MM.1S (cell line): ENCODE data around the gene LMCD1.

Source experiments
- DNase-seq: peaks from one replicate; pipeline ENCODE4 v3.0.0-alpha.2; 2015
- H2AFZ ChIP-seq: fragments of 300-600 bp; sonication (generic); 2 replicates; pipeline ENCODE4 v1.6.0; 2016; ENCODE audit warnings: antibody characterized with exemption, low read length
- H3F3A ChIP-seq: fragments of 300-600 bp; sonication (generic); 2 replicates; pipeline ENCODE4 v1.6.1; 2016; ENCODE audit warnings: mild to moderate bottlenecking, antibody characterized with exemption, low read length, moderate library complexity, mixed read lengths; ENCODE audit not compliant: insufficient read depth
- H3K27ac ChIP-seq: fragments of 300-600 bp; sonication (generic); 2 replicates; pipeline ENCODE4 v1.5.1; 2016; ENCODE audit warnings: mild to moderate bottlenecking, low read length
- H3K27me3 ChIP-seq: fragments of 300-600 bp; sonication (generic); replicated peaks from 2 replicates; pipeline ENCODE4 v1.6.0; 2016; ENCODE audit warnings: low read length; ENCODE audit not compliant: insufficient read depth
- H3K36me3 ChIP-seq: fragments of 300-600 bp; sonication (generic); replicated peaks from 2 replicates; pipeline ENCODE4 v1.6.1; 2016; ENCODE audit warnings: mild to moderate bottlenecking, low read length, mixed read lengths; ENCODE audit not compliant: insufficient read depth
- H3K4me1 ChIP-seq: fragments of 300-600 bp; sonication (generic); 2 replicates; pipeline ENCODE4 v1.6.1; 2016; ENCODE audit warnings: low read length, mixed read lengths
- H3K4me2 ChIP-seq: fragments of 300-600 bp; sonication (generic); 2 replicates; pipeline ENCODE4 v1.6.0; 2016; ENCODE audit warnings: low read depth, low read length
- H3K4me3 ChIP-seq: fragments of 300-600 bp; sonication (generic); 2 replicates; pipeline ENCODE4 v1.5.1; 2016; ENCODE audit warnings: low read length, mixed read lengths
- H3K79me2 ChIP-seq: fragments of 300-600 bp; sonication (generic); 2 replicates; pipeline ENCODE4 v1.6.1; 2016; ENCODE audit warnings: mixed run types, low read length, mixed read lengths
- H3K9ac ChIP-seq: fragments of 300-600 bp; sonication (generic); 2 replicates; pipeline ENCODE4 v1.6.1; 2016; ENCODE audit warnings: low read length, mixed read lengths
- H3K9me2 ChIP-seq: fragments of 300-600 bp; sonication (generic); replicated peaks from 2 replicates; pipeline ENCODE4 v1.6.1; 2016; ENCODE audit warnings: mild to moderate bottlenecking, low read length, mixed read lengths; ENCODE audit not compliant: insufficient read depth
- H3K9me3 ChIP-seq: fragments of 300-600 bp; sonication (generic); replicated peaks from 2 replicates; pipeline ENCODE4 v1.6.1; 2016; ENCODE audit warnings: mild to moderate bottlenecking, low read length, mixed read lengths; ENCODE audit not compliant: insufficient read depth
- H4K20me1 ChIP-seq: fragments of 300-600 bp; sonication (generic); 2 replicates; pipeline ENCODE4 v1.6.1; 2016; ENCODE audit warnings: mild to moderate bottlenecking, low read length, moderate library complexity, mixed read lengths; ENCODE audit not compliant: insufficient read depth
- CTCF ChIP-seq: fragments of 300-600 bp; sonication (generic); IDR thresholded peaks from 2 replicates; pipeline ENCODE4 v1.5.1; 2016; ENCODE audit warnings: antibody characterized with exemption, low read length, mixed read lengths
- EZH2 ChIP-seq: fragments of 300-600 bp; sonication (generic); optimal IDR thresholded peaks from 2 replicates; pipeline ENCODE3; 2017; ENCODE audit warnings: low read depth, mild to moderate bottlenecking, antibody characterized with exemption, low read length, mixed read lengths
- EZH2phosphoT487 ChIP-seq: fragments of 300-600 bp; sonication (generic); IDR thresholded peaks from 2 replicates; pipeline ENCODE4 v1.6.1; 2018; ENCODE audit warnings: antibody characterized with exemption, low read length

The LMCD1 gene

GRCh38 chr3:8571256-8571655 lies 69.6 kb downstream of the LMCD1 start:
- H3K9me3 ChIP-seq: no peaks in the 10 kb centered on the region
- no peaks in the 10 kb centered on the region for H3K9me2 ChIP-seq
- H3K79me2 ChIP-seq: no peaks in the 10 kb centered on the region
- no peaks in the 10 kb centered on the region for H3K36me3 ChIP-seq
- no peak for TF ChIP-seq EZH2phosphoT487
- H3K27me3 ChIP-seq: no peaks in the 10 kb centered on the region
- H2AFZ ChIP-seq: no peak overlapping the region
- no peak for DNase-seq
- no peaks in the 10 kb centered on the region for H3F3A ChIP-seq
- no peak overlapping the region for H3K9ac ChIP-seq
- H3K4me1 ChIP-seq: no peaks in the 10 kb centered on the region
- no peaks in the 10 kb centered on the region for H4K20me1 ChIP-seq
- H3K27ac ChIP-seq: no peak overlapping the region
- no peak overlapping the region for H3K4me3 ChIP-seq
- H3K4me2 ChIP-seq: no peak overlapping the region

GRCh38 chr3:8573342-8573926 lies 71.8 kb downstream of the LMCD1 start:
- Histone ChIP-seq H3K27me3 (no peaks in the 10 kb centered on the region), H3K27ac (no peak overlapping the region), H3K9me2 (no peaks in the 10 kb centered on the region), H3K36me3 (no peaks in the 10 kb centered on the region), H2AFZ (no peak overlapping the region), H3K9me3 (no peaks in the 10 kb centered on the region), H3K4me3 (no peak overlapping the region), H3K4me2 (no peak overlapping the region), H3F3A (no peaks in the 10 kb centered on the region), H4K20me1 (no peaks in the 10 kb centered on the region), H3K4me1 (no peaks in the 10 kb centered on the region), H3K79me2 (no peaks in the 10 kb centered on the region), H3K9ac (no peak overlapping the region)
- TF ChIP-seq CTCF: no peak
- TF ChIP-seq EZH2: no peak
- no peak for TF ChIP-seq EZH2phosphoT487
- DNase-seq: no peak

- H3K9me3 ChIP-seq: no peaks in the 10 kb centered on the region
Measured at GRCh38 chr3:8574040-8574669, 72.5 kb downstream of the LMCD1 start.

More at GRCh38 chr3:8574040-8574669, 72.5 kb downstream of the LMCD1 start:
- DNase-seq: no peak
- Histone ChIP-seq H3K4me1 (no peaks in the 10 kb centered on the region), H3K36me3 (no peaks in the 10 kb centered on the region), H3K4me2 (no peak overlapping the region), H3K9ac (no peak overlapping the region), H3K9me2 (no peaks in the 10 kb centered on the region), H3K27me3 (no peaks in the 10 kb centered on the region), H4K20me1 (no peaks in the 10 kb centered on the region), H3K27ac (no peak overlapping the region), H3K4me3 (no peak overlapping the region), H2AFZ (no peak overlapping the region), H3F3A (no peaks in the 10 kb centered on the region), H3K79me2 (no peaks in the 10 kb centered on the region)
- TF ChIP-seq EZH2 (no peak), EZH2phosphoT487 (no peak), CTCF (no peak)
